Measurements from ENCODE around the gene CXorf66. TPM values are rescaled to one million over a fixed set of nuclear protein-coding genes. Genes with fewer than 3 reads are reported as not detected.
"Not testable (repeated sequence)": the region's sequence is repeated elsewhere in the genome, so short reads cannot be mapped to it uniquely, and the experiment has no call there.

The CXorf66 gene
- total RNA-seq, 4 donors from 2014 or later, result not detected

- Histone ChIP-seq H3K27ac (no peak overlapping the region), H3K36me3 (no peaks in the 10 kb centered on the region), H3K9me3 (no peaks in the 10 kb centered on the region), H3K27me3 (no peaks in the 10 kb centered on the region), H3K4me1 (no peaks in the 10 kb centered on the region), H3K4me3 (no peak overlapping the region)
- intact Hi-C loops (cut with DNase I; ENCODE audit: low total_unique reads), result no loop called here
- DNase-seq, result no peak
- TF ChIP-seq POLR2A (IDR thresholded peaks at IDR 0.05), result no peak
- TF ChIP-seq CTCF (IDR thresholded peaks at IDR 0.05), result no peak
These were observed 40.6 kb downstream of the CXorf66 start for GRCh38 chrX:139924696-139925095.

GRCh38 chrX:139924069-139924695 lies 41.1 kb downstream of the CXorf66 start:
- intact Hi-C loops (cut with DNase I; ENCODE audit: low total_unique reads), result no loop called here
- no peak overlapping the region for H3K27ac ChIP-seq

GRCh38 chrX:139921142-139921541 lies 44.2 kb downstream of the CXorf66 start:
- H3K9me3 ChIP-seq; H3K27ac ChIP-seq; intact Hi-C loops (cut with DNase I; ENCODE audit: low total_unique reads): not testable (repeated sequence)

More at GRCh38 chrX:139924069-139924695, 41.1 kb downstream of the CXorf66 start:
- H3K9me3 ChIP-seq, result no peaks in the 10 kb centered on the region
- TF ChIP-seq POLR2A (IDR thresholded peaks at IDR 0.05) (no peak), CTCF (IDR thresholded peaks at IDR 0.05) (no peak)
- H3K4me3 ChIP-seq, result no peak overlapping the region
- H3K4me1 ChIP-seq, result no peaks in the 10 kb centered on the region
- DNase-seq, result no peak
- H3K27me3 ChIP-seq, result no peaks in the 10 kb centered on the region
- H3K36me3 ChIP-seq, result no peaks in the 10 kb centered on the region

GRCh38 chrX:139920316-139920715 lies 45.0 kb downstream of the CXorf66 start:
- Histone ChIP-seq H3K4me3 (no peak overlapping the region), H3K4me1 (no peaks in the 10 kb centered on the region), H3K9me3 (no peaks in the 10 kb centered on the region), H3K27ac (no peak overlapping the region), H3K36me3 (no peaks in the 10 kb centered on the region), H3K27me3 (no peaks in the 10 kb centered on the region)
- intact Hi-C loops (cut with DNase I; ENCODE audit: low total_unique reads), result no loop called here
- no peak for TF ChIP-seq POLR2A (IDR thresholded peaks at IDR 0.05)
- no peak for DNase-seq

More at GRCh38 chrX:139921142-139921541, 44.2 kb downstream of the CXorf66 start:
- not testable (repeated sequence) for H3K36me3 ChIP-seq, H3K4me1 ChIP-seq, H3K4me3 ChIP-seq, DNase-seq, H3K27me3 ChIP-seq

GRCh38 chrX:139914421-139914820 lies 50.9 kb downstream of the CXorf66 start:
- intact Hi-C loops (cut with DNase I; ENCODE audit: low total_unique reads), result no loop called here
- DNase-seq, result no peak

GRCh38 chrX:139909712-139910111 lies 55.6 kb downstream of the CXorf66 start:
- DNase-seq, result no peak
- intact Hi-C loops (cut with DNase I; ENCODE audit: low total_unique reads), result no loop called here
- H3K4me1 ChIP-seq, result no peaks in the 10 kb centered on the region
- H3K9me3 ChIP-seq, result no peaks in the 10 kb centered on the region
- H3K4me3 ChIP-seq, result no peak overlapping the region
- H3K27ac ChIP-seq, result no peak overlapping the region
- H3K36me3 ChIP-seq, result no peaks in the 10 kb centered on the region
- H3K27me3 ChIP-seq, result no peaks in the 10 kb centered on the region
- TF ChIP-seq POLR2A (IDR thresholded peaks at IDR 0.05) (no peak), CTCF (IDR thresholded peaks at IDR 0.05) (no peak)

More at GRCh38 chrX:139914421-139914820, 50.9 kb downstream of the CXorf66 start:
- no peaks in the 10 kb centered on the region for H3K27me3 ChIP-seq
- no peak overlapping the region for H3K27ac ChIP-seq
- no peaks in the 10 kb centered on the region for H3K9me3 ChIP-seq
- no peak overlapping the region for H3K4me3 ChIP-seq
- H3K36me3 ChIP-seq, result no peaks in the 10 kb centered on the region
- TF ChIP-seq POLR2A (IDR thresholded peaks at IDR 0.05) (no peak), CTCF (IDR thresholded peaks at IDR 0.05) (no peak)
- H3K4me1 ChIP-seq, result no peaks in the 10 kb centered on the region

All from uterus (tissue), 4 donors.